GM18951 (cell line): Measurements from ENCODE around the gene GBF1.
"Not testable (repeated sequence)": the region's sequence is repeated elsewhere in the genome, so short reads cannot be mapped to it uniquely, and the experiment has no call there.

Experiments
- POLR2A ChIP-seq: IDR thresholded peaks from 4 replicates; pipeline ENCODE4 v1.6.1; 2011; ENCODE audit warnings: mild to moderate bottlenecking; ENCODE audit not compliant: insufficient read length, insufficient read depth; ENCODE audit errors: extremely low read depth
- in situ Hi-C: fragments of 300-500 bp; cut with MboI; formaldehyde crosslinking; loops from one replicate; pipeline ENCODE4 v1.12.0; 2022; ENCODE audit warnings: low sequenced_read_pairs, mixed read lengths, inconsistent platforms; ENCODE audit not compliant: unreplicated experiment

The GBF1 gene

GRCh38 chr10:102285133-102285532 is 39.8 kb downstream of the GBF1 start:
- no peak for TF ChIP-seq POLR2A
- in situ Hi-C loops: no loop called here

- in situ Hi-C loops: no loop called here
- no peak for TF ChIP-seq POLR2A
Observed at GRCh38 chr10:102286216-102286615, 40.9 kb downstream of the GBF1 start.

DNA sequence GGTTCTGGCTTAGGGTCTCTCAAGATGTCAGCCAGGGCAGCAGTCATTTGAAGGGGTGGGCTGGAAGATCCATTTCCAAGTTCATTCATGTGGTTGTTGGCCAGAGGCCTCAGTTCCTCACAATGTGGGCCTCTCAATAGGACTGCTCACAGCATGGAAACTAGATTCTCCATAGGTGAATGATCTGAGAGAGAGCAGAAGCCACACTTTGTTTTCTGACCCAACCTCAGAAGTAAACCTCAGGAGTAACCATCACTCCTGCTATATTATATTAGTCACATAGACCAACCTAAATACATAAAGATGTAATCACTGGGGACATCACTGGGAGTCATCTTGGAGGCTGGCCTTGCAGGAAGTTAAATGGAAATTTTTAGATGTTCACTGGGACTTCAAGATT is 42.2 kb downstream of the GBF1 start:
- in situ Hi-C loops: no loop called here
- TF ChIP-seq POLR2A: no peak

- in situ Hi-C loops: no loop called here
- TF ChIP-seq POLR2A: no peak
Observed at GRCh38 chr10:102287991-102288390, 42.7 kb downstream of the GBF1 start.

- no peak for TF ChIP-seq POLR2A
- in situ Hi-C loops: no loop called here
Observed at GRCh38 chr10:102289356-102289755, 44.0 kb downstream of the GBF1 start.

GRCh38 chr10:102289840-102290239 is 44.5 kb downstream of the GBF1 start:
- in situ Hi-C loops: no loop called here
- no peak for TF ChIP-seq POLR2A

DNA sequence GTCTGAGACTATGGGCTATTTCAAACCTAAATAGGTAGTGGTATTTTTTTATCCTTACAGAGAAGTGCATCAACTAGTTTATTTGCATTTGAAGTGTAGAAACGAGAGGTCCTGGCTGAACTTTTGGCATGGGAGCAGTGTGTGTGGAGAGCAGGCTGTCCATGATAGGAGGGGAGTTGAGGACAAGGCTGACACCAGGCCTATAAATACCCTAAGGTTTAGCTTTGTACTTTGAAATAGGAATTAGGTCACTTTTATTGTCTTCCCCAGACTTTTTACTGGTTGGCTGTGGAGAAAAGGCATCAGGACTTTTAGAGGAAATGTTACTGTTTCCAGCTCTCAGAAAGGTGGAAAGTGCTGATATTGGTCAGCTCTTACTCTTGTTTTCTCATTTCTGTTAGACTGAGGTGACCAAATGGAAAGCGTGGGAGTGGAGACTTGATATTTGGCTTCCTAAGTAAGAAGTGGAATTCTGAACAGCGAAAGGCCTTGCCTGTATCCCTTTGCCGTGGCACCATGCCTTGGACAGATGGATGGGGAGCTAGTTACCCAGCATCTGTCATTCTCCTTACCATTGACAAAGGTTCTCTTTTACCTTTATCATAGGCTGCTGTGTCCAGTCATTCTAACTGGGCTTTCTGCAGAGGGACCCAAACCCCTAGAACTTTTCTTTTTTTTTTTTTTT is 46.0 kb downstream of the GBF1 start:
- no peak for TF ChIP-seq POLR2A
- in situ Hi-C loops: no loop called here

GRCh38 chr10:102297101-102297500 is 51.8 kb downstream of the GBF1 start:
- TF ChIP-seq POLR2A: no peak
- in situ Hi-C loops: no loop called here

- TF ChIP-seq POLR2A: no peak
- in situ Hi-C loops: no loop called here
Observed at GRCh38 chr10:102298899-102299298, 53.6 kb downstream of the GBF1 start.

GRCh38 chr10:102299873-102300272 is 54.5 kb downstream of the GBF1 start:
- TF ChIP-seq POLR2A: no peak
- in situ Hi-C loops: no loop called here

- in situ Hi-C loops: no loop called here
- no peak for TF ChIP-seq POLR2A
Observed at GRCh38 chr10:102300278-102300843, 55.0 kb downstream of the GBF1 start.

- in situ Hi-C loops: not testable (repeated sequence)
Observed at GRCh38 chr10:102300912-102301311, 55.6 kb downstream of the GBF1 start.

DNA sequence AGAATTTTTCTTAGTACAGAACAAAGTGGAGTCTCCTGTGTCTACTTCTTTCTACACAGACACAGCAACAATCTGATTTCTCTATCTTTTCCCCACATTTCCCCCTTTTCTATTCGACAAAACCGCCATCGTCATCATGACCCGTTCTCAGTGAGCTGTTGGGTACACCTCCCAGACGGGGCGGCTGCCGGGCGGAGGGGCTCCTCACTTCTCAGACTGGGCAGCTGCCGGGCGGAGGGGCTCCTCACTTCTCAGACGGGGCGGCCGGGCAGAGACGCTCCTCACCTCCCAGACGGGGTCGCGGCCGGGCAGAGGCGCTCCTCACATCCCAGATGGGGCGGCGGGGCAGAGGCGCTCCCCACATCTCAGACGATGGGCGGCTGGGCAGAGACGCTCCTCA is 56.0 kb downstream of the GBF1 start:
- in situ Hi-C loops: not testable (repeated sequence)

- no peak for TF ChIP-seq POLR2A
- in situ Hi-C loops: no loop called here
Observed at GRCh38 chr10:102302611-102303010, 57.3 kb downstream of the GBF1 start.

DNA sequence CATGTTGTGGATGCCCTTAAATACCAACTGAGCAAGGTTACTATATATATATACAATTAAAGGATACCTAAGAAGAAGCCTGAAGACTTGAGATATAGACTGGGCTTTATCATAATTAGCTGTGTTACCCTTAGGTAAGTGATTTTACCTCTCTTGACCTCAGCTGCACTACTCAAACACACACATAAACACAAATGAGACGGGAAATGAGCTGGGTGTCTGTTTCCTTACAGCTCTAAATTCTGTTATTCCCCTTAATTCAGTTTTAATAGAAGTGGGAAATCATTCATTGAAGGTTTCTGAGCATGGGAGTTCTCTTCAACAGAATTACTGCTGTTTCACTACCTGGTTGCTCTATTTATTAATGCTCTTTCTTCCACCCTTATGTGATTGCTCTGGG is 60.7 kb downstream of the GBF1 start:
- in situ Hi-C loops: no loop called here
- no peak for TF ChIP-seq POLR2A
